GM12875 (cell line): Measurements from ENCODE around the gene OAF.

Source experiments
- H3K4me3 ChIP-seq: one replicate; pipeline ENCODE4 v1.5.1; 2011; ENCODE audit warnings: low read depth, low read length, control low read depth
- CTCF ChIP-seq: IDR thresholded peaks from 2 replicates; pipeline ENCODE4 v1.5.1; 2011; ENCODE audit warnings: low read depth, mild to moderate bottlenecking, control low read depth, inconsistent platforms, low read length, moderate library complexity, borderline replicate concordance; ENCODE audit not compliant: insufficient read depth

The OAF gene

GRCh38 chr11:120210626-120211521 is at the start of gene OAF:
Gene OAF, plus strand, starts transcription at chr11:120211032. Its CDS starts 248 bp downstream, at chr11:120211280.
- peak; percentile 32 for TF ChIP-seq CTCF
- H3K4me3 ChIP-seq = peak within 1 kb of the TSS; percentile 53

GRCh38 chr11:120167659-120168058 is 43.2 kb upstream of the OAF start:
- no peak for TF ChIP-seq CTCF
- H3K4me3 ChIP-seq = no peak overlapping the region

DNA sequence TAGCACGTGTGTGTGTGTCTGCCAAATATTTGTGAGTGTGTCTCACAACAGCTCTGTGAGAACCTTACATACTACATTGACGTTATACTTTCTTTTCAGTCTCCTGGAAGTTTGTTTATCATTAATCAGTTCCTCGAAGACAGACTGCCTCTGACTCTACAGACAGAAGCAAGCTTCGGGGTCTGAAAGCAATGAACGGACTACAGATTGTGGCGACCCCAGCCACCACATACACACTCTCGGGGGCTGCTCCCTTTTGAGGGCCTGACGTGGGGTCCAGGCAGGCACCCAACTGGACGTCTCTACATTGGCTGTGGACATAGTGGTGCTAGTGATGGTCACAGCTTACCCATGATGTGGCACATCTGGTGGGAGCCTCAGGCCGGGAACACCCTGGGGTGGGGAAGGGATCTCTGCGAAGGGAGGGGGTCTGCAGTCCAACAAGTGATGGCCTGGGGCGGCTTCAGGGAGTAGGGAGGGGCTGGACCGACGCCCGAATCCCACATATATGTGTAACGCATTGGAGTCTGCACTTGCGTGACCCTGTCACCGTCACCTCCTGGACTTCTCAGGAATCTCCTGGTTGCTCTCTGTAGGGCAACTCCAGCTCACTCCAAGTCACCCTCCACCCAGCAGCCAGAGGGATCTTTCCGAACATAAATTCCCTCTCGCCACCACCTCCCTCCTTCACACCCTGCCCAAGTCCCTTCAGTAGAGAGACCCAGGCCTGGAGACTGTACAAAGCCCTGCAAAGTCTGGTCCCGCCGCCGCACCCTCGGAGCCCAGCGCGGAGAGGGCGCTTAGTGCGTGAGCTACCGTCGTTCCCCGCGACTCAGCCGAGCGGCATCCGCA is 42.5 kb upstream of the OAF start:
- H3K4me3 ChIP-seq = no peak overlapping the region
- TF ChIP-seq CTCF = no peak

DNA sequence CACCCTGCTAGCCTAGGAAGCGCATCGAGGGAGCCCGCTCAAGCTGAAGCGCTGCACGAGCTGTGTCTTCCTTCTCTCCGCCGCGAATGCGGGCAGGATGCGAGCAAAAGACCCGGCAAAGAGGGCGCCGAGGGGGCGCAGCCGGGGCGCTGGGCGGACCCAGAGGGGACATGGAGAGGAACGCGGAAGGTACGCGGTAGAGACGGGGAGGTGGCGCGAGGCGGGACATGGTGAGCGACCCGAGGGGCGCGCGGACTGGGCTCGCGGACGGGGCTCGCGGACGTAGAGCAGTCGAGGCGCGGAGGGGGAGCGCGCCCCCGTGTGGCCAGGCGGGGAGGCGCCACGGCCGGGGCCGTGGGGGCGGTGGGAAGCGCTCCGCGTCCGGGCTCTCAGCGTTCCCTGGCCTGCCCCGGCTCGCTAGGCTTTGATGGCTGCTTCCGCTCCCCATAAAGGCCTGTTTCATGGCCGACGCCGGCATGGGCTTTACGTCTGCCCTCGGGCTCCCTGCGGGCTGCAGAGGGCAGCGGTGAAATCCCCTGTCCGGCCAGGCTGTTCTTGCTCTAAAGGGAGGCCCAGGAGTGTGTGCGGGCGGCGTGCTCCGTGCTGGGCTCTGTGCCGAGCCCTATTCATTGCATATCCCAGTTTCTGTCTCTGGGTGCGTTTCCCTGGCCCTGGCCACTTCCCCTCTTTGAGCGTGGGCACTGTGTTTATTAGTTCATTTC is 41.7 kb upstream of the OAF start:
- H3K4me3 ChIP-seq = no peak overlapping the region

GRCh38 chr11:120169981-120170698 is 40.7 kb upstream of the OAF start:
- no peak overlapping the region for H3K4me3 ChIP-seq

More for the DNA sequence above, 41.7 kb upstream of the OAF start:
- TF ChIP-seq CTCF = peak; percentile 95

More at GRCh38 chr11:120169981-120170698, 40.7 kb upstream of the OAF start:
- no peak for TF ChIP-seq CTCF
